ENCODE results near the gene XRN2.

XRN2 gene

DNA sequence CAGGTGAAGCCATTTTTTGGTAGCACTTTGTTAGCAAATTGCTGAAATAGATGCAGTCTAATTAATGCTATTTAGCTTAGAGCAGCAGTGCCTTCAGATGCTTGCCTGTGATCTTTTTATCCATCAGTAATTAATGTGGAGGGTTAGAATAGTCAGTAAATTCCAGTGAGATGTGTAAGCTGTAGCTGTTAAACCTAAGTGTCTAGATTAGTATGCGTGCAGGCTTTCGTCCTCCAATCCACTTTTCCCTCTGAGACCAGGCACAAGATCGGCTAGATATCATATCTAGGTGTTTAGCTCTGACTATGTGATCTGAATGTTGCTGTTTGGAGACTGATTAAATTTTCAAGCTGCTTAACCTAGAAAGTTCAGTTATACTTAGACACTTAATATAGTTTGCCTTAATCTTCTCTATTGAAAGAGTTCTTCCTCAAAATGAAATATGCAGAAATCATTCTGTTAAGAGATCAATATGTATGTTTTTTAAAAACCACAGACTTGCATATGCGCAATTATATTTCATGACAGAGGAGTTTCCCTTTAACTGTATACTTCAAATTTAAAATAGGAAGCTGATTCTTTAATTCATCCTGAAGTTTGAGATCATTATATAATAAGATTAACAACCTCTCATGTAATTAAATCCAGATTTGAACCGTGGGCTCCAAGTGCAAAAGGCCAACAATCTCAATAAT lies 41.2 kb downstream of the XRN2 start:
- TF ChIP-seq GATA3 (IDR thresholded peaks at IDR 0.05; ENCODE audit: low read depth, low read length) (no peak), GATA2 (IDR thresholded peaks at IDR 0.05; ENCODE audit: low read depth, low read length) (peak; percentile 37; the same call in 1 of the 2 replicates)

DNA sequence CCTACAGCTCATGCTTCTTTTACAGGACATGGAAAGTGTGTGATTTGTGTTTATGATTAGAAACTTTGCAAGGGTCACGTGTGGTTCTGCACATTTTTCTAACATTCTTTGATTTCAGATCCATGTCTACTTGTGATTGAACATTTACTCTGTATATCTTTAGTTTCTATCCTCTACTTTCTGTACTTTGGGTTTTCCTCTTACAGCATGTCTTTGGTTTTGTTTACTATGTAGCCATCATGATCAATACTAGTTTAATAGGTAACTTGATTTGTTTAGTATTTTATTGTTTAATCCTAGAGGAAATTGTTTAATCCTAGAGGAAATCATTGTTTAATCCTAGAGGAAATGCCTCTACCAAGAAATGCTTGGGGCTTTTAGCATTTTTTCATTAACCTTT lies 41.8 kb downstream of the XRN2 start:
- TF ChIP-seq GATA3 (IDR thresholded peaks at IDR 0.05; ENCODE audit: low read depth, low read length) (no peak), GATA2 (IDR thresholded peaks at IDR 0.05; ENCODE audit: low read depth, low read length) (no peak)

DNA sequence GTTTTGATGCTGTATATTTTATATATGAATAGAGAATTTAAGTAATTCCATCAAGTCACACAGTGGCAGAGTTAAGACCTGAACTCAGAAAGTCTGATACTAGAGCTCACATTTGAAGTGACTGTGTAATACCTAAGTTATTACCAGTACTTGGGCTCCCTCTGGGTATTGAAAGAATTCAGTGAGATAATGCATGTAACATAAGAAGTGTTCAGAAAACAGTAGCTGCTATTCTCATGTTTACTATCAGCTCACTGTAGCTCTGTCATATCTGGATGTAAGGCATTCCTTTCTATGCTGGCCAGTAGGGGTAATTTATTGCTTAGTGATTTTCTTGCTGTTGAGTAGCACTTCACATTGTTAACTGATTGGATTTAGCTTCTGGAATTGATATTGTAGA lies 49.6 kb downstream of the XRN2 start:
- no peak for TF ChIP-seq GATA2 (IDR thresholded peaks at IDR 0.05; ENCODE audit: low read depth, low read length)
- TF ChIP-seq GATA3 (IDR thresholded peaks at IDR 0.05; ENCODE audit: low read depth, low read length) = no peak

DNA sequence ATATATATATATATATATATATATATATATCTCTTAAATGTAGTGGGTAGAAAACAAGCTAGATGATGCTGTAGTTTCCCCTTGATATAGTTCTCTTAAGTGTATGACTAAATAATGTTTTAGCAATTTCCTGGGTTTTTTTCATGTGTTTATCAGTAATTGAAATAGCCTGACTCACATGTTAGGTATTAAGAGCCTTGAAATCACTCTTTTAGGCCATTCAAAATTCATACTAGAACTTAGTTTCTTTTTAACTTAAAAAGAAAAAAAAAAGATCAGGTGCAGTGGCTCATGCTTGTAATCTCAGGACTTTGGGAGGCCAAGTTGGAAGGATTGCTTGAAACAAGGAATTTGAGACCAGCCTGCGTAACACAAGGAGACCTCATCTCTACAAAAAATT lies 50.1 kb downstream of the XRN2 start:
- TF ChIP-seq GATA3 (IDR thresholded peaks at IDR 0.05; ENCODE audit: low read depth, low read length) (no peak), GATA2 (IDR thresholded peaks at IDR 0.05; ENCODE audit: low read depth, low read length) (no peak)

DNA sequence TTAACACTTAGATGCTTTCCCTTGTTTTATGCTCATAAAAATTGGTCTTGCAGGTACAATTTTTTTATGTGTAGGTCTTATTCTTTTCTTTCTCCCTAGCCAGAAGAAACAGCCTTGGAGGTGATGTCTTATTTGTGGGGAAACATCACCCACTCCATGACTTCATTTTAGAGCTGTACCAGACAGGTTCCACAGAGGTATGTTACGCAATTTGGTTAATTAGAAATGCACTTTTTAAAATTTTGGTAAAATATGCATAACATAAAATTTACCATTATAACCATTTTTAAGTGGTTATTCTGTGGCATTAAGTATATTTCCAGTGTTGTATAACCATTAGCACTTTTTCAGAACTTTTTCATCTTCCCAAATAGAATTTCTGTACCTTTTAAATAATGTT lies 52.9 kb downstream of the XRN2 start:
- TF ChIP-seq GATA3 (IDR thresholded peaks at IDR 0.05; ENCODE audit: low read depth, low read length) (no peak), GATA2 (IDR thresholded peaks at IDR 0.05; ENCODE audit: low read depth, low read length) (no peak)

DNA sequence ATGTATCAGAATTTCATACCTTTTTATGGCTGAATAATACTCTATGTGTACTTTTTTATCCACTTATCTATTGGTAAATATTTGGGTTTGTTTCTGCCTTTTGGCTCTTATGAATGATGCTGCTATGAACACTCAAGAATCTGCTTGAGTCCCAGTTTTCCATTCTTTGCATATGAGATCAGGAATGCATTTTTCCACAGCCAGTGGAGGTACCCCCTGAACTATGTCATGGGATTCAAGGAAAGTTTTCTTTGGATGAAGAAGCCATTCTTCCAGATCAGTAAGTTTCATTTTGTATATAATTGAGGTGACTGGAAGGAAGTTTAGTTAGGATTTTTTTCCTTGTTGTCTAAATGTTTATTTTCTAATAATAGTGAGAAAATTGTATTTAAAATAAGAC lies 53.3 kb downstream of the XRN2 start:
- TF ChIP-seq GATA3 (IDR thresholded peaks at IDR 0.05; ENCODE audit: low read depth, low read length) (no peak), GATA2 (IDR thresholded peaks at IDR 0.05; ENCODE audit: low read depth, low read length) (no peak)

DNA sequence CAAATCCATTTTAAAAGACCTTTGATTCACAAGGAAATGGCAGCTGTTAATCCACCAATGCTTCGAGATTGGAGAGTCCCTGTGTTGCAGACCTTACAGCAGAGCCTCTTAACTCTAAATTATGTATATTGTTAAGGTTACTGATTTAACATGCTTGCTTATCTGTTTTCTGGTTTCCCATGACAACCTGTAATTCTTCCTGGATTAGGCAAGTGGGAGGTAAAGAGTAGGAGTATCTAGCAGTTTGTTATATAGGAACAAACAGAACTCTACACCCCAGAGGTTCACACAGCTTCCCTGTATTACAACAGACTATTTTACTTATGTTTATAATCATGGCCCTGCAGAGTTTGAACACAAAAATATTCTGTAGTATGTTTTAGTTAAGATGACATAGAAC lies 54.7 kb downstream of the XRN2 start:
- TF ChIP-seq GATA3 (IDR thresholded peaks at IDR 0.05; ENCODE audit: low read depth, low read length) (no peak), GATA2 (IDR thresholded peaks at IDR 0.05; ENCODE audit: low read depth, low read length) (no peak)

DNA sequence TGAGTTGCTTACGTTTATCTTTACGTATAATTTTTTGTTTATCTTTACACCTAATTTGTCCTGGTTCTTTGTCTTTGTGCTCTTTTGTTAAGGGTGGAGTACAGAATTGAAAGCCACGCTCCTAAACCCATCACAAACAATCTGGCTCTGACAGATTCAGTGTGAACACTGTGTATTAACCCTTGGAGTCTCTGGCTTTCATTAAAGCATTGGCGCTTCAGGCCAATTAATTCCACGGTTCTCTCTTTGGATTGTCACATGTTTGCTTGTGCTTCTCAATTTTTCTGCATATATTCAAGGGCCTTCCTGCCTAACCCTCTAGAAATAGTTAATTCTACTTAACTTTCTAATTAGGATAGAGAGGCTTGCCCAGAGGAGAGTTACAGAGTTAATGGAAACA lies 55.6 kb downstream of the XRN2 start:
- TF ChIP-seq GATA3 (IDR thresholded peaks at IDR 0.05; ENCODE audit: low read depth, low read length) = no peak
- TF ChIP-seq GATA2 (IDR thresholded peaks at IDR 0.05; ENCODE audit: low read depth, low read length) = no peak

DNA sequence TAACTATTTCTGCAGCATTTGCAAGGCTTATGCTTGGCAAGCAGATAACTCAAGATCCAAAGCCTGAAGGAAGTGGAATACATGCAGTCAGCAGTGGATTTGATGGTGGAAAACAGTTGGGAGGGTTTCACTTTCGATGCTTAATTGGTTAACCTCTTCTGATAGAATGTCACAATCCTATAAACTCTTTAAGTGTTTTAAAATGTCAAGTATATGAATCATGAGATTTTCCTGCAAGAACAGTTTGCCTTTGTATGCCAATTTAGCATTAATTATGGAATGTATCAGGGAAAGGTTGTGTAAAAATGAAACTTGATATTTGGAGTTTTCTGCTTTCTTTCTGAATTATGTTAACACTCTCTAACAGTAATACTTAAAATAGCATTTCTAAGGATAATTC lies 57.6 kb downstream of the XRN2 start:
- TF ChIP-seq GATA2 (IDR thresholded peaks at IDR 0.05; ENCODE audit: low read depth, low read length) (no peak), GATA3 (IDR thresholded peaks at IDR 0.05; ENCODE audit: low read depth, low read length) (no peak)

DNA sequence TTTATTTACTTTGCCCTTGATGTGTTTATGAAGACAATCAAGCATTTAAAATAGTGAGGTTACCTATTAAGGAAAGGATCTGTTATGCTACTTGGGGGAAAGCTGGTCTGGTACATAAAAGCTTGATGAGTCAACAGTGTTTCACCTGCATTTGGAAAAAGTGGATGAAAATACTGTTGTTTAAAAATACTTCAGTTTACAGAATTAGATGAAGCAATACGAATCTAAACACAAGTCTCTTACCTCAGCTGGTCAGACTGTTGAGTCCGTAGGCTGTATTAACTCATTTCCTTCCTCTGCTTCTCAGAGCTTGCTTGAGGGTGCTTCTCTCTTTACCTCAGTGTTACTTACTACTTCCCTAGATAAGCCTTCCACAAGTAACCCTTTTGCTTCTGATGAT lies 58.1 kb downstream of the XRN2 start:
- TF ChIP-seq GATA2 (IDR thresholded peaks at IDR 0.05; ENCODE audit: low read depth, low read length) = no peak
- TF ChIP-seq GATA3 (IDR thresholded peaks at IDR 0.05; ENCODE audit: low read depth, low read length) = no peak

DNA sequence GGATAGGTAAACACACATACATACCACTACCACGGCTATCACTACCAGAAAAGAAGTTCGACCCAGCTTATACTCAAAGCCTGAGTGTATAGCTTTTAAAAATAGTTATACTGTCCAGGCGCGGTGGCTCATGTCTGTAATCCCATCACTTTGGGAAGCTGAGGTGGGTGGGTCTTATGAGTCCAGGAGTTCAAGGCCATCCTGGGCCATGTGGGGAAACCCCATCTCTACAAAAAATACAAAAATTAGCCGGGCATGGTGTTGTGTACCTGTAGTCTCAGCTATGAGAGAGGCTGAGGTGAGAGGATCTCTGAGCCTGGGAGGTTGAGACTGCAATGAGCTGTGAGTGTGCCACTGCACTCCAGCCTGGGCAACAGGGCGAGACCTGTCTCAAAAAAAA lies 61.3 kb downstream of the XRN2 start:
- TF ChIP-seq GATA3 (IDR thresholded peaks at IDR 0.05; ENCODE audit: low read depth, low read length) = no peak
- TF ChIP-seq GATA2 (IDR thresholded peaks at IDR 0.05; ENCODE audit: low read depth, low read length) = no peak

DNA sequence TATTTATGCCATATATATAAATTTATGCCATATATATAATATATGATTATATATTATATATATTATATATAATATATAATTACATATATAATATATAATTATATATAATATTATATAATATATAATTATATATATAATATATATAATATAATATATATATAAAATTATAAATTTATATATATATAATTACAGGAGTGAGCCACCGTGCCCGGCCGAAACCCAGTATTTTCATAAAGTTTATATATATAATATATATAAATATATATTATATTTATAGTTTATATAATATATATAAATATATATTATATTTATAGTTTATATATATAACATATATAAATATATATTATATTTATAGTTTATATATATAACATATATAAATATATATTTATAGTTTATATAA lies 62.6 kb downstream of the XRN2 start:
- TF ChIP-seq GATA3 (IDR thresholded peaks at IDR 0.05; ENCODE audit: low read depth, low read length) (no peak), GATA2 (IDR thresholded peaks at IDR 0.05; ENCODE audit: low read depth, low read length) (no peak)

DNA sequence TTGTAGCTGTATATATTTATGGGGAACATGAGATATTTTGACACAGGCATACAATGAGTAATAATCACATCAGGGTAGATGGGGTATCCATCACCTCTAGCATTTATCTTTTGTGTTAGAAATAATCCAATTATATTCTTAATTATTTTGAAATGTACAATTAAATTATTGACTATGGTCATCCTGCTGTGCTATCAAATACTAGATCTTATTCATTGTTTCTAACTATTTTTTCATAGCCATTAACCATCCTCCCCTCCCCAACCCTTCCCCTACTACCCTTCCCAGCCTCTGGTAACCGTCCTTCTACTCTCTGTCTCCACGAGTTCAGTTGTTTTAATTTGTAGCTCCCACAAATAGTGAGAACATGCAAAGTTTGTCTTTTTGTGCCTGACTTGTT lies 65.7 kb downstream of the XRN2 start:
- no peak for TF ChIP-seq GATA3 (IDR thresholded peaks at IDR 0.05; ENCODE audit: low read depth, low read length)
- no peak for TF ChIP-seq GATA2 (IDR thresholded peaks at IDR 0.05; ENCODE audit: low read depth, low read length)

DNA sequence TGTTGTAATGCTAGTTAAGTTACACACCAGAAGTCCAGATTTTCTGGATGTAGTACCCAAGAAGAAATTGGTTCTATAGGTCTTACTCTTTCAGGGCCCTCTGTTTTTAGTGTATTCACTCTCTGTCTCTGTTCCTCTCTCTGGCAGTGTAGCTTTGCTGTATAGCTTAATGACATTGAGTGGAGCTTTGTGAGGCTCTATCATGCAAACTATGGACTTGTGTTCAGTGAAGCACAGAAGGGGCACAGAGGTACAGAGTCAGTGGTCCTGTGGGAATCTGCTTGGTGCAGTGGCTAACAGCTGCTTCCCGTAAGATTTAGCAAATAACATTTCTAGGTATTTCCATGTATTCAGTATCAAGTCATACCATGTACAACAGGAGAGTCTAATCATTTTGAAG lies 68.1 kb downstream of the XRN2 start:
- TF ChIP-seq GATA3 (IDR thresholded peaks at IDR 0.05; ENCODE audit: low read depth, low read length) (no peak), GATA2 (IDR thresholded peaks at IDR 0.05; ENCODE audit: low read depth, low read length) (no peak)

DNA sequence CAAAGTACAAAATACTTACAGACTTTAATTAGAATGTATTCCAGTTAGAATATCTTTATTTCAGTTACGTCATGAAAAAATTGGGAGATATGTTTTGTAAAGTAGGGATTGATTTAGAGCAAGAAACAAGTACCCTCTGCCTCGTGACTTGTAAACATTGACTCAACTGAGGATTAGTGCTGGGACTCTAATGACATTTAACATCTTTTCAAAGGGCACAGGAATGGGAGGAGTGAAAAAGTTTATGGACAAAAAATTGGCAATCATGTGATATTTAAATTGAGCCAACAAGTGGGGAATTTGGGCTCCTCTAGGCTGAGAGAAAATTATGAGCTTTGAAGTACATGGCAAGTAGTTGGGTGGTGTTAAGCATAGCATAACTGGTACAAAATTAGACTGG lies 68.9 kb downstream of the XRN2 start:
- no peak for TF ChIP-seq GATA3 (IDR thresholded peaks at IDR 0.05; ENCODE audit: low read depth, low read length)
- no peak for TF ChIP-seq GATA2 (IDR thresholded peaks at IDR 0.05; ENCODE audit: low read depth, low read length)

DNA sequence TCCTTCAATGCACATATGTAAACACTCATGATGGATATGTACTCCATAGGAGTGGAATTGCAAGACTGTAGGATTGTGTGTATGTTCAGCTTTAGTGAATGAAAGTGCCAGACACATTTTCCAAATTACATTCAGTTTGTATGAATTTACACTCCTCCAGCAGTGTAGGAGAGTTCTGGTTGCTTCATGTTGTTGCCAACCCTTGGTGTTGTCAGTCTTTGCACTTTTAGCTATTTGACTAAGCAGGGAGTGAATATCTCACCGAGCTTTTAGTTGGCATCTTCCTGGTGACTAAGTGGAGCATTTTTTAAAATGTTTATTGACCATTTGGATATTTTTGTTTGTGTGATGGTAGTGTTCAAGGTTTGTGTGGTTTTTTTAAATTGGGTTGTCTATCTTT lies 70.3 kb downstream of the XRN2 start:
- TF ChIP-seq GATA2 (IDR thresholded peaks at IDR 0.05; ENCODE audit: low read depth, low read length) = no peak
- no peak for TF ChIP-seq GATA3 (IDR thresholded peaks at IDR 0.05; ENCODE audit: low read depth, low read length)
